Activated T-helper 2 cell treated with anti-CD3 and anti-CD28 coated beads, Interferon-gamma antibody, Interleukin-2, Interleukin-4, amounts not matched to agents 10 μg/mL and 5 μg/mL and 100 μg/mL, durations not matched to agents 14 hours and 24 hours and 36 hours (primary cell): ENCODE measurements around the gene NACA. TPM values are rescaled to one million over a fixed set of nuclear protein-coding genes. Genes with fewer than 3 reads are reported as not detected.
"Not testable (repeated sequence)": the region's sequence is repeated elsewhere in the genome, so short reads cannot be mapped to it uniquely, and the experiment has no call there.

Experiments
- DNase-seq: peaks from one replicate; pipeline ENCODE4 v3.0.0; 2021; ENCODE audit warnings: low spot score
- H3K27ac Mint-ChIP-seq: one replicate; pipeline ENCODE4 v1.8.0; 2021; ENCODE audit warnings: mixed read lengths
- H3K27me3 Mint-ChIP-seq: one replicate; pipeline ENCODE4 v1.8.0; 2021; ENCODE audit warnings: low read depth, mixed read lengths
- H3K36me3 Mint-ChIP-seq: one replicate; pipeline ENCODE4 v1.8.0; 2021; ENCODE audit warnings: low read depth, mixed read lengths
- H3K4me1 Mint-ChIP-seq: one replicate; pipeline ENCODE4 v1.8.0; 2021; ENCODE audit warnings: low read depth, mixed read lengths
- H3K4me3 Mint-ChIP-seq: one replicate; pipeline ENCODE4 v1.8.0; 2021; ENCODE audit warnings: low read depth, mild to moderate bottlenecking, moderate library complexity, mixed read lengths
- H3K9me3 Mint-ChIP-seq: one replicate; pipeline ENCODE4 v1.8.0; 2021; ENCODE audit warnings: mixed read lengths
- intact Hi-C: fragments of 100-400 bp; cut with micrococcal nuclease; formaldehyde crosslinking; loops from one replicate; pipeline ENCODE4 v1.15.1; 2023
- total RNA-seq: library from RNA; stranded (reverse); gene quantifications from 2 replicates; pipeline ENCODE4 v1.2.3, GENCODE V29; 2022

NACA gene
- total RNA-seq, 1 donor from 2014 or later: 1,093 TPM

DNA sequence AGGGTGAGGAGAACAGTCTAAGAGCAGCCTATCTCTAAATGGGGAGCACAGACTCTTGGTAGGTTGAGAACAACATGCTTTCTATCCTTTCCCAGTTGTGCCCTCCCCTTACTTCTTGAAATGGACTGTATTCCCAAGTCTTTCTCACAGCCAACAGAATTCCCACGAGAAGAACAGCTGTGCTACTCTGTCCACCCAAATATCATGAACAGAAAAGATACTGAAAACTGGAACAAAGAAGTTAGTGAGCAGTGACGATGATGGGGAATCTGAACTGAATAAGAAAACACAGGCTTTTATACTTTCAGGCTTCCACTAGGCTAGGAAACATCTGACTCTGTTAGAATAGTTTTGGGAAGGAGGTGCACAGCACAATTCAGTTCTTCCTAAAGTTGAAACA is 3.4 kb downstream of the NACA start:
- H3K9me3 Mint-ChIP-seq: no peaks in the 10 kb centered on the region
- H3K27me3 Mint-ChIP-seq: no peaks in the 10 kb centered on the region
- H3K36me3 Mint-ChIP-seq: peaks cover 81% of the 10 kb centered on the region
- H3K27ac Mint-ChIP-seq: peak overlapping the region; percentile 65
- H3K4me1 Mint-ChIP-seq: peaks cover 55% of the 10 kb centered on the region
- no peak for DNase-seq
- intact Hi-C loops: no loop called here
- peak overlapping the region; percentile 96 for H3K4me3 Mint-ChIP-seq

DNA sequence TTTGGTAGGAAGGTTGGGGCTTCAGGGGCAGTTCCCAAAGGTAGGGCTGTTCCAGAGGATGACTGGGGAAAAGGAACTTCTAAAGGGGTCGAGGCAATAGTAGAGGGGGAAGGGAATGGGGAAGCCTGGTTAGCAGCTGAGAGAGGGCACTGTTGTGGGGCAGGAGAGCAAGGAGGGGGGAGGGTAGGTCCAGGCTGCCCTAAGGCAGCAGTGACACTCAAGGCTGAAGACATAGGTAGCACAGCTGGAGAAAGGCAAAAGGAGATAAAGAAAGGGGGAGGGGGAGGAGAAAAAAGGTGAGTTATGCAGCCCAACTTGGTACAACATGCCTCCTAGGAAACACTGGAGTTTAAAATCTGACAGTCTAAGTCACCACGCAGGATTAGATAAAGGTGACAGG is 3.9 kb downstream of the NACA start:
- H3K27ac Mint-ChIP-seq: peak overlapping the region; percentile 65
- H3K27me3 Mint-ChIP-seq: no peaks in the 10 kb centered on the region
- H3K36me3 Mint-ChIP-seq: peaks cover 86% of the 10 kb centered on the region
- intact Hi-C loops: no loop called here
- peaks cover 57% of the 10 kb centered on the region for H3K4me1 Mint-ChIP-seq
- H3K9me3 Mint-ChIP-seq: no peaks in the 10 kb centered on the region
- peak overlapping the region; percentile 49 for H3K4me3 Mint-ChIP-seq
- no peak for DNase-seq

GRCh38 chr12:56720731-56721151 is 4.4 kb downstream of the NACA start:
- H3K9me3 Mint-ChIP-seq: no peaks in the 10 kb centered on the region
- intact Hi-C loops: no loop called here
- peaks cover 58% of the 10 kb centered on the region for H3K4me1 Mint-ChIP-seq

DNA sequence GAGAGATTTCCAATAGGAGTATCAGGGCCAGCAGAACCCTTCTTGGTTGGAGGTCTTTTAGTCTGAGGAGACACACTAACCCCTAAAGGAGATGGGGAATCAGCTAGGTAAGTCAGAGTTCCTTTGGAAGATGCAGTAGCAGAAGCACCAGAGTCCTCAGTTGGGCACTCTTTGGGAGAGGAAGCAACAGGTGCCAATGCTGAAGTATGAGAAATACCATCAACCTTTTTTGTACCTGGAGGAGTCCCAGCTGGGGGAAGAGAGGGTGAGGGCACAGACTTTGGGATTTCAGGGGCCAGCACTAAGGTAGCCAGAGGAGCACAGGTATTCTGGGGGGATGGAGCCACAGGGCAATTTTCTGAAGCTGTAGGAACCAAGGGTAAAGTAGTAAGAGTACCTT is 6.0 kb downstream of the NACA start:
- Mint-ChIP-seq H3K4me3 (peak overlapping the region; percentile 8), H3K36me3 (peaks cover 86% of the 10 kb centered on the region)

More at GRCh38 chr12:56720731-56721151, 4.4 kb downstream of the NACA start:
- no peak for DNase-seq
- peaks cover 87% of the 10 kb centered on the region for H3K36me3 Mint-ChIP-seq
- H3K27ac Mint-ChIP-seq: peak overlapping the region; percentile 65
- H3K4me3 Mint-ChIP-seq: peak overlapping the region; percentile 49
- no peaks in the 10 kb centered on the region for H3K27me3 Mint-ChIP-seq

DNA sequence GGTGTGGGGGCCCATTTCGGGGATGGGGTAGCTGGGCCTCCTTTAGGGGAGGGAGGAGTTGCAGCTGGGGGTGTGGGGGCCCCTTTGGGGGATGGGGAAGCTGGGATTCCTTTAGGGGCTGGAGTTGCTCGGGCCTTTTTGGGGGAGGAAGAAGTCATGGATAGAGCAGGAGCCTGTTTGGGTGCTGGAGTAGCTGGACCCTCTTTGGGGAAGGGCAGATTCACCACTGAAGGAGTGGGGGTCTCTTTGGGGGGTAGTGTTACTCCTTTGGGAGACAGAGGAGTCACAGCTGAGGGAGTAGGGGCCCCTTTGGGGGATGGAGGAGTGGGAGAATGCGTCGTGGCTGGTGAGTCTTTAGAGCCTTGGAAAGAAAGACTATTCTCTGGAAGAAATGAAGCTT is 6.5 kb downstream of the NACA start:
- Mint-ChIP-seq H3K27me3 (no peaks in the 10 kb centered on the region), H3K9me3 (no peaks in the 10 kb centered on the region), H3K4me3 (no peak overlapping the region), H3K4me1 (peaks cover 58% of the 10 kb centered on the region), H3K36me3 (peaks cover 86% of the 10 kb centered on the region), H3K27ac (peak overlapping the region; percentile 65)
- DNase-seq: no peak
- intact Hi-C loops: no loop called here

More for the DNA sequence above, 6.0 kb downstream of the NACA start:
- H3K27ac Mint-ChIP-seq: peak overlapping the region; percentile 65
- DNase-seq: no peak
- H3K9me3 Mint-ChIP-seq: no peaks in the 10 kb centered on the region
- intact Hi-C loops: no loop called here
- peaks cover 58% of the 10 kb centered on the region for H3K4me1 Mint-ChIP-seq
- H3K27me3 Mint-ChIP-seq: no peaks in the 10 kb centered on the region

- H3K27me3 Mint-ChIP-seq: no peaks in the 10 kb centered on the region
- peaks cover 86% of the 10 kb centered on the region for H3K36me3 Mint-ChIP-seq
- DNase-seq: no peak
- no peak overlapping the region for H3K27ac Mint-ChIP-seq
- H3K4me1 Mint-ChIP-seq: peaks cover 56% of the 10 kb centered on the region
- no peak overlapping the region for H3K4me3 Mint-ChIP-seq
- H3K9me3 Mint-ChIP-seq: no peaks in the 10 kb centered on the region
- intact Hi-C loops: no loop called here
These were observed 7.0 kb downstream of the NACA start for GRCh38 chr12:56718149-56718548.

GRCh38 chr12:56716933-56717880 is 7.9 kb downstream of the NACA start:
- Mint-ChIP-seq H3K4me1 (peaks cover 47% of the 10 kb centered on the region), H3K27me3 (no peaks in the 10 kb centered on the region), H3K27ac (no peak overlapping the region), H3K36me3 (peaks cover 86% of the 10 kb centered on the region), H3K4me3 (no peak overlapping the region), H3K9me3 (no peaks in the 10 kb centered on the region)
- no peak for DNase-seq
- intact Hi-C loops: no loop called here

DNA sequence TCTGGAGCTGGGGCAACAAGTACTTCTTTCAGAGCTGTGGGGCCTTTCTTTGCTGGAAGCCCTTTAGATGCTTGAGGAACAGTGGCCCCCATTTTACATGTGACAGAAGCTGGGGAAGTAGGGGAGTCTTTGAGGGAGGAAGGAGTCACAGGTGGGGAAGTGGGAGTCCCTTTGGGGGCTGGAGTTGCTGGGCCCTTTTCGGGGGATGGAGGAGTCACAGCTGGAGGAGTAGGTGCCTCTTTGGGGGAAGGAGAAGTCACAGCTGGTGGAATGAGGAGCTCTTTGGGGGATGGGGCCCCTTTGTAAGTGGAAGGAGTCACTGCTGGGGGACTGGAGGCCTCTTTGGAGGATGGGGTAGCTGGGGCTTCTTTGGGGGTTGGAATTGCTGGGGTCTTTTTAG is 8.6 kb downstream of the NACA start:
- Mint-ChIP-seq H3K9me3 (no peaks in the 10 kb centered on the region), H3K4me3 (no peak overlapping the region), H3K27me3 (no peaks in the 10 kb centered on the region), H3K36me3 (peaks cover 84% of the 10 kb centered on the region), H3K4me1 (peaks cover 39% of the 10 kb centered on the region), H3K27ac (peak overlapping the region; percentile 50)
- DNase-seq: no peak
- intact Hi-C loops: no loop called here

DNA sequence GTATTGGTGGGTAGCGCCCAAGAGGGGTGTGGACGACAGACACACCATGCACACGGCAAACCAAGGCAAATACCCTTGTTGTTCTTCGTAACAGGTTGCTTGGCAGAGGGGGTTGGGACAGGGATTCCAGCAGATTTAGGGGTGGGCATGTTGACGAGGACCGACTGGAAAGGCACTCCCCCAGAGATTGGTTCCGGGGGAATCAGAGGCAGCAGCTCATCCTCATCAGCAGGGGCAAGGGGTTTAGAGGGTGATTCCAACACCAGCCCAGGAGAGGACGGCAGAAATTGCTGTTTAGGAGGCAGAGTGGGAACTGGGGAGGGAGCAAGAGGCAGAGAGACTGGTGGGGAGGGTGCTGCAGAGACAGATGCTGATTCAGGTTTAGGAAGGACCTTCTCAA is 9.3 kb downstream of the NACA start:
- Mint-ChIP-seq H3K27ac (no peak overlapping the region), H3K9me3 (no peaks in the 10 kb centered on the region), H3K36me3 (peaks cover 83% of the 10 kb centered on the region), H3K4me1 (peaks cover 33% of the 10 kb centered on the region), H3K4me3 (no peak overlapping the region), H3K27me3 (no peaks in the 10 kb centered on the region)
- intact Hi-C loops: no loop called here
- DNase-seq: no peak

DNA sequence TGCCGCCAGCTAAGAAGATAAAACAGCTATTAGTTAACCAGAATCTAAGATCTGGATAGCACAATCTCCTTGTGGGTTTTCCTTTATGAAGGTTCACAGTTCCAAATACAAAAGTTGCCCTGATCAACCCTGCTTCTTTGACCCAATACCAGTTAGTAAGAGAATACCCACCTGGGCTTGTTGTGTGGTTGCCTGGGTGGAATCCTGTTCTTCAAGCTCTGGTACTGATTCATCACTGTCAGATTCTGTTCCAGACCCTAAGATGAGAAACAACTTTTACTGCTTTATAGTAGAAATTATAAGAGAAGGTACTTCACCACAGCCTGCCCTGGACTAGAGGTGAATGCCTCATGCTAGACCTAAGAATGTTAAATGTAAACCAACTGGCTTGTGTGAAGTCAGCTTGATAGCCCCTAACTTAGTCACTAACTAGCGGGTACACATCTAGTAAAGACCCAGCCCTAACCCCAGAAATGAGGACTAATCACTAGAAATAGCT is 10.6 kb downstream of the NACA start:
- peaks cover 20% of the 10 kb centered on the region for H3K4me1 Mint-ChIP-seq
- no peaks in the 10 kb centered on the region for H3K9me3 Mint-ChIP-seq
- intact Hi-C loops: no loop called here
- H3K36me3 Mint-ChIP-seq: peaks cover 70% of the 10 kb centered on the region
- no peak for DNase-seq
- no peak overlapping the region for H3K4me3 Mint-ChIP-seq
- H3K27ac Mint-ChIP-seq: no peak overlapping the region
- no peaks in the 10 kb centered on the region for H3K27me3 Mint-ChIP-seq

- H3K4me3 Mint-ChIP-seq: no peak overlapping the region
- no peaks in the 10 kb centered on the region for H3K9me3 Mint-ChIP-seq
- no peaks in the 10 kb centered on the region for H3K27me3 Mint-ChIP-seq
- H3K36me3 Mint-ChIP-seq: peaks cover 60% of the 10 kb centered on the region
- H3K4me1 Mint-ChIP-seq: peaks cover 11% of the 10 kb centered on the region
- intact Hi-C loops: no loop called here
- DNase-seq: no peak
- no peak overlapping the region for H3K27ac Mint-ChIP-seq
These were observed 11.8 kb downstream of the NACA start for GRCh38 chr12:56713345-56713744.

- Mint-ChIP-seq H3K4me1 (no peaks in the 10 kb centered on the region), H3K27me3 (no peaks in the 10 kb centered on the region), H3K36me3 (peaks cover 38% of the 10 kb centered on the region), H3K9me3 (no peaks in the 10 kb centered on the region), H3K27ac (no peak overlapping the region), H3K4me3 (no peak overlapping the region)
- intact Hi-C loops: no loop called here
- DNase-seq: no peak
These were observed 15.2 kb downstream of the NACA start for GRCh38 chr12:56709759-56710376.

GRCh38 chr12:56704522-56704921 is 20.6 kb downstream of the NACA start:
- H3K27ac Mint-ChIP-seq, H3K4me1 Mint-ChIP-seq: not testable (repeated sequence)

More at GRCh38 chr12:56704522-56704921, 20.6 kb downstream of the NACA start:
- H3K27me3 Mint-ChIP-seq, H3K9me3 Mint-ChIP-seq, H3K36me3 Mint-ChIP-seq, intact Hi-C loops, H3K4me3 Mint-ChIP-seq, DNase-seq: not testable (repeated sequence)
